ENCODE results near the gene NDEL1.
"Not testable (repeated sequence)": the region's sequence is repeated elsewhere in the genome, so short reads cannot be mapped to it uniquely, and the experiment has no call there.

NDEL1 gene

GRCh38 chr17:8435245-8436168, at the start of gene NDEL1:
Gene NDEL1 (plus strand): TSS chr17:8435884. CDS start chr17:8444272, 8,388 bp downstream.
- DNase-seq (ENCODE audit: low read depth), result peak; percentile 99

- DNase-seq (ENCODE audit: low read depth), result no peak
Observed at GRCh38 chr17:8386841-8387240, 48.8 kb upstream of the NDEL1 start.

GRCh38 chr17:8387914-8388651, 47.6 kb upstream of the NDEL1 start:
- no peak for DNase-seq (ENCODE audit: low read depth)

- no peak for DNase-seq (ENCODE audit: low read depth)
Observed at GRCh38 chr17:8391711-8392110, 44.0 kb upstream of the NDEL1 start.

- DNase-seq (ENCODE audit: low read depth), result no peak
Observed at GRCh38 chr17:8392274-8392673, 43.4 kb upstream of the NDEL1 start.

- DNase-seq (ENCODE audit: low read depth), result no peak
Observed at GRCh38 chr17:8392674-8393469, 42.8 kb upstream of the NDEL1 start.

- no peak for DNase-seq (ENCODE audit: low read depth)
Observed at GRCh38 chr17:8393470-8394231, 42.0 kb upstream of the NDEL1 start.

GRCh38 chr17:8394497-8394896, 41.2 kb upstream of the NDEL1 start:
- not testable (repeated sequence) for DNase-seq (ENCODE audit: low read depth)

GRCh38 chr17:8397636-8398035, 38.0 kb upstream of the NDEL1 start, which contains the start of gene RNF222:
Gene RNF222 (minus strand): TSS chr17:8397827. CDS start chr17:8393461, 4,366 bp downstream.
- DNase-seq (ENCODE audit: low read depth), result no peak

- DNase-seq (ENCODE audit: low read depth), result no peak
Observed at GRCh38 chr17:8398980-8399379, 36.7 kb upstream of the NDEL1 start.

GRCh38 chr17:8401107-8401506, 34.6 kb upstream of the NDEL1 start:
- DNase-seq (ENCODE audit: low read depth), result no peak

GRCh38 chr17:8402921-8403536, 32.7 kb upstream of the NDEL1 start:
- no peak for DNase-seq (ENCODE audit: low read depth)

GRCh38 chr17:8405499-8406016, 30.1 kb upstream of the NDEL1 start:
- DNase-seq (ENCODE audit: low read depth), result no peak

GRCh38 chr17:8406174-8406573, 29.5 kb upstream of the NDEL1 start:
- no peak for DNase-seq (ENCODE audit: low read depth)

GRCh38 chr17:8408371-8408770, 27.3 kb upstream of the NDEL1 start:
- no peak for DNase-seq (ENCODE audit: low read depth)

GRCh38 chr17:8409966-8410882, 25.5 kb upstream of the NDEL1 start:
- DNase-seq (ENCODE audit: low read depth), result peak; percentile 85

GRCh38 chr17:8410883-8411238, 24.8 kb upstream of the NDEL1 start:
- DNase-seq (ENCODE audit: low read depth), result no peak

- no peak for DNase-seq (ENCODE audit: low read depth)
Observed at GRCh38 chr17:8412089-8412488, 23.6 kb upstream of the NDEL1 start.

GRCh38 chr17:8413328-8413727, 22.4 kb upstream of the NDEL1 start:
- DNase-seq (ENCODE audit: low read depth), result no peak

- no peak for DNase-seq (ENCODE audit: low read depth)
Observed at GRCh38 chr17:8413938-8414337, 21.7 kb upstream of the NDEL1 start.
